GM21390 (cell line): ENCODE data around the gene CST9.
A peak's percentile ranks its signal among the peaks of the same experiment; 100 is the strongest.

ENCODE experiments used
- ATAC-seq: cut with Tn5 transposase; IDR thresholded peaks from one replicate; pipeline ENCODE4 v1.9.1; 2021; ENCODE audit not compliant: unreplicated experiment

Gene CST9

GRCh38 chr20:23605867-23606651, at the start of gene CST9:
TSS of gene CST9 (minus strand) at chr20:23605917. CDS start at chr20:23605864, 53 bp downstream.
- no peak for ATAC-seq

- ATAC-seq: no peak
Observed at GRCh38 chr20:23654717-23655116, 49.0 kb upstream of the CST9 start.

GRCh38 chr20:23654000-23654399, 48.3 kb upstream of the CST9 start:
- ATAC-seq: no peak

- no peak for ATAC-seq
Observed at GRCh38 chr20:23653400-23653938, 47.8 kb upstream of the CST9 start.

- no peak for ATAC-seq
Observed at GRCh38 chr20:23652926-23653325, 47.2 kb upstream of the CST9 start.

DNA sequence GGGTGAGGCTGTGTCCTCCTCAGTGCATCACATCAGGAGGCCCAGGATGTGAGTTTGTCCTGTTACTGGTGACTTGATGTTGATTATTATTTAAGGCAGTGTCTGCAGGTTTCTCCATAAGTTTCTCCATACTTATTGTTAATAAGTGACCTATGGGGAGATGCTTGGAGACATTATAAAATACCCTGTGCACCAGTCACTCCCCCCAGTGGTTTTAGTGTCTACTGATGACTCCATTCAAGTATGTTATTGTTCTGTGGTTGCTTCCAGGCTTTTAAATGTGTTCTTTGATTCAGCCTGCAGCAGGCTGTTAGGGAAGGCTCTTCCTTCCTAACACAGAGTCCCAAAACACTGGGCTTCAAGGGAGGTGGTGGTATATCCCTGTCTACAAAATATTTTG, 46.7 kb upstream of the CST9 start:
- no peak for ATAC-seq

- no peak for ATAC-seq
Observed at GRCh38 chr20:23651117-23651516, 45.4 kb upstream of the CST9 start.

- no peak for ATAC-seq
Observed at GRCh38 chr20:23649830-23650417, 44.2 kb upstream of the CST9 start.

GRCh38 chr20:23649242-23649641, 43.5 kb upstream of the CST9 start:
- no peak for ATAC-seq

GRCh38 chr20:23647346-23647745, 41.6 kb upstream of the CST9 start:
- no peak for ATAC-seq

GRCh38 chr20:23646106-23646873, 40.6 kb upstream of the CST9 start:
- no peak for ATAC-seq

GRCh38 chr20:23645575-23645974, 39.9 kb upstream of the CST9 start:
- ATAC-seq: peak; percentile 54

GRCh38 chr20:23644164-23644563, 38.4 kb upstream of the CST9 start:
- no peak for ATAC-seq

DNA sequence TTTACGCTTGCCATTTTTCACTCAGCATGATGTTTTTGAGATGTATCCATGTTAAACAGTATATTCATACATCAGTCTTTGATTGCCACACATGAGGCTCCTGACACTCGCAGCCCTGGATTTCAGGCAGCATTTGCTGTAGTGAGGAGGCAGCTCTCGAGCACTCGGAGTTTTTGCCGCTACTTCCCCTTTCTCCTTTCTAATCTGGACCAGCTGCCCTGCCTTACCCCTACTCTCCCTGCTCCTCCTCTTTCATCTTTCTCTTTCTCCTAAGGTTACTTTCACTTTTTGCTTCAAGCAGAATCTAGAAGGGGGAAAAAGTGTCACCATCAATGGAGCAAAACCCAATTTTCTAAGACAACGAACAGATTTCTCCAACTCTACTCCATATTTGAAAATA, 37.9 kb upstream of the CST9 start:
- ATAC-seq: no peak

- no peak for ATAC-seq
Observed at GRCh38 chr20:23641936-23642751, 36.4 kb upstream of the CST9 start.

GRCh38 chr20:23640671-23641667, 35.3 kb upstream of the CST9 start:
- no peak for ATAC-seq

DNA sequence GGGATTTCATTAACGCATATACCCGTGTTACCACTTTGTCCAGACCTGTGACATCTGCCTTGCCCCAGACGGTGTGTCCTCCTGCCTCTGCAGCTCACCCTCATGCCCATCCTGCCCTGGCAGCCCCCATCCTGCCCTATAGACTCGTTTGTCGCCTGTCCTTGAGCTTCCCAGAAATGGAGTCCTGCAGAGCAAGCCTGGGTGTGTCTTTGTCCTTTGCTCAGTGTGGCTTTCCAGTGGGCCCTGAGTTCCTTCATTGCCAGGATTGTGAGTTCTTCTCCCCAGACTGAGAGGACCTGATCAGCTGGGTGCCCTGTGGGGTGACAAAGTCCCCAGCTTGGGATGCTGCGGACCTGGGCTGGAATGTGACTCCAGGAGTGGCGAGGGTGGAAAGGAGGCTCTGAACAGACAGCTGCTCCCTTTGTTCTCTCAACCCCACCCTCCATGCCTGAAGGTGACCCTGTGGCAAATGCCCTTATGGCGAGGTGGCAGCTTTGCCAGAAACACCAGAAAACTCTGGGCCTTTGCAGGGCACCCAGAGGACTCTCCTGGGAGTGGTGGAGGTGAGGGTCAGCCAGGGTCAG, 34.4 kb upstream of the CST9 start:
- no peak for ATAC-seq

DNA sequence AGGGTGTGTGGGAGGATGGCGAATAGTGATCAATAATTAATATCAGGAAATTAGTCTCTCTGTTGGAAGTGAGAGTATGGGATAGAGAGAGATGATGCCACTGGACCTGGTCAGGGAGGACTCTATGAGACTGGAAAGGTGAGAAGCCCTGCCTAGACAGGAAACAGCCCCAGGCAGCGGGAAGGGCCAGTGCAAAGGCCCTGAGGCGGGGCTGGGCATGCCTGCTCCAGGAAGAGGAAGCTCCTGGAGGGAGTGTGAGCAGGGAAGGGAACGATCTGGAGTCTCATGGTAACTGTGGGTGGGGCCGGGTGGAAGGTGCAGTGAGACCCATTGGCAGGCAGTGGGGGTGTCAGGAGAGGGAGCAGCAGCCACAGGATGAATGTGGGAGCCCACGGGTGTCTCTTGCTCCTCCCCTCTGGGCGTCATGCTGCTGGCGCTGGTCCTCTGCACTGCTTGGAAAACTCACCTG, 33.8 kb upstream of the CST9 start:
- no peak for ATAC-seq

GRCh38 chr20:23638309-23638708, 32.6 kb upstream of the CST9 start:
- ATAC-seq: no peak
